Chondrocyte (in vitro differentiated cells): ENCODE measurements around the gene NSD2. TPM values are rescaled to one million over a fixed set of nuclear protein-coding genes. Genes with fewer than 3 reads are reported as not detected.

Experiments used
- DNase-seq: peaks from one replicate; pipeline ENCODE4 v3.0.0; 2021; ENCODE audit warnings: mixed read lengths, low spot score
- H3K27ac Mint-ChIP-seq: one replicate; pipeline ENCODE4 v1.8.0; 2021; ENCODE audit warnings: mild to moderate bottlenecking, moderate library complexity, mixed read lengths; ENCODE audit not compliant: unreplicated experiment
- H3K27me3 Mint-ChIP-seq: 2 replicates; pipeline ENCODE4 v1.8.0; 2021; ENCODE audit warnings: low read depth, mixed read lengths
- H3K36me3 Mint-ChIP-seq: 2 replicates; pipeline ENCODE4 v1.8.0; 2021; ENCODE audit warnings: low read depth, mixed read lengths
- H3K4me1 Mint-ChIP-seq: 2 replicates; pipeline ENCODE4 v1.8.0; 2021; ENCODE audit warnings: low read depth, mild to moderate bottlenecking, mixed read lengths
- H3K4me3 Mint-ChIP-seq: one replicate; pipeline ENCODE4 v1.8.0; 2021; ENCODE audit warnings: mild to moderate bottlenecking, moderate library complexity, mixed read lengths; ENCODE audit not compliant: unreplicated experiment
- H3K9me3 Mint-ChIP-seq: 2 replicates; pipeline ENCODE4 v1.8.0; 2021; ENCODE audit warnings: low read depth, mixed read lengths
- CTCF ChIP-seq: fragments of 200-600 bp; sonication (generic); IDR thresholded peaks from 2 replicates; pipeline ENCODE4 v1.5.0; 2021; ENCODE audit warnings: antibody characterized with exemption, mild to moderate bottlenecking, moderate library complexity
- total RNA-seq: library from RNA; stranded (reverse); gene quantifications from 3 replicates; pipeline ENCODE4 v1.2.1, GENCODE V29; 2021

Gene NSD2
- total RNA-seq, 1 donor from 2014 or later, result 53.5 TPM

DNA sequence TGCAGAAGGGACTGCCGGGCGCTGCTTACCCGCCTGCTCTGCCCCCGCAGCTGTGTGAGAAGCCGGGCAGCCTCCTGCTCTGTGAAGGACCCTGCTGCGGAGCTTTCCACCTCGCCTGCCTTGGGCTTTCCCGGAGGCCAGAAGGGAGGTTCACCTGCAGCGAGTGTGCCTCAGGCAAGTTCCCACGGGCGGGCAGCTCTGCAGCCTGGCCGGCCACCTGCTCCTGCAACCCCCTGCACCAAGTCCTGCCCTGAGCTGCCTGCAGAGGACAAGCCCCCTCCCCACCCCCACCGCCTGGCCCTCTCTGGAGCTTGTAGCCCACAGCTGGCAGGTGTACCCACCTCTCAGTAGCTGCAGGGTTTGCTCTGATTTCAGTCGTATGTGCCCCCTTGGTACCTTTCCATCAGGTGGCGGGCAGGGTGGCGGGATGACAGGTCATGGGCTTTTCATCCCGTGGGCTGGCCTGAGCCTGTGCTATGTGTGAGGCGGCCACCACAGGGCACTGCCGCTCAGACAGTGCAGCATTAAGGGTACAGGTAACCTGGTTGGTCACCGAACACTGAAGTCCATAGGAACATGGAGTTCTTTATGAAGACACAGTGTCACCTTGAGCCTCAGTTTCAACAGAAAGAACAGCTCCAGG, 81.0 kb downstream of the NSD2 start:
- H3K27me3 Mint-ChIP-seq, result no peaks in the 10 kb centered on the region
- no peaks in the 10 kb centered on the region for H3K4me1 Mint-ChIP-seq
- H3K36me3 Mint-ChIP-seq, result peaks cover 12% of the 10 kb centered on the region
- peak; percentile 87 for DNase-seq
- H3K27ac Mint-ChIP-seq, result no peak overlapping the region
- no peak overlapping the region for H3K4me3 Mint-ChIP-seq
- TF ChIP-seq CTCF, result no peak
- no peaks in the 10 kb centered on the region for H3K9me3 Mint-ChIP-seq

DNA sequence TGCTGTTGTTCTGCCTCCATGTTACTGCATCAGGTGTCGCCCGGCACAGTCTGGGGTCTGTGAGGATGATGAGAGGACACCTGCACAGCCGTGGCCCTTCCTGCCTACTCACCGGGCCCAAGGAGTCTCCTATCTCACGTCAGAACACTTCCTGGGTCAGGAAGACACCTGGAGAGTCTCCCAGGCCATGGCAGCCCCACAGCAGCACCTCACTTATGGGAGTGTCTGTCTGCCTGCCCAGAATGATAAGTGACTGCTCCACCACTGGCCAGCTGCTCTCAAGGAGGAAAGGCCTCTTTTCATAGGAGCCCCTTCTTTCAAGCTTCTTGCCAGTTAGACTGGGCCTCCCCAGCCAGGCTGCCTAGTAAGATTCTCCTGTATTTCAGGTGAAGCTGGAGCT, 81.5 kb downstream of the NSD2 start:
- DNase-seq, result no peak
- Mint-ChIP-seq H3K9me3 (no peaks in the 10 kb centered on the region), H3K4me1 (no peaks in the 10 kb centered on the region), H3K27ac (no peak overlapping the region), H3K4me3 (no peak overlapping the region), H3K27me3 (no peaks in the 10 kb centered on the region), H3K36me3 (peaks cover 12% of the 10 kb centered on the region)
- no peak for TF ChIP-seq CTCF

GRCh38 chr4:1953335-1953734, 82.1 kb downstream of the NSD2 start:
- no peak overlapping the region for H3K27ac Mint-ChIP-seq
- H3K9me3 Mint-ChIP-seq, result no peaks in the 10 kb centered on the region
- DNase-seq, result no peak
- H3K4me1 Mint-ChIP-seq, result no peaks in the 10 kb centered on the region
- no peak overlapping the region for H3K4me3 Mint-ChIP-seq
- H3K27me3 Mint-ChIP-seq, result no peaks in the 10 kb centered on the region
- peaks cover 15% of the 10 kb centered on the region for H3K36me3 Mint-ChIP-seq
- no peak for TF ChIP-seq CTCF

- H3K36me3 Mint-ChIP-seq, result peaks cover 28% of the 10 kb centered on the region
- no peak overlapping the region for H3K4me3 Mint-ChIP-seq
- no peaks in the 10 kb centered on the region for H3K9me3 Mint-ChIP-seq
- TF ChIP-seq CTCF, result no peak
- no peak for DNase-seq
- H3K4me1 Mint-ChIP-seq, result no peaks in the 10 kb centered on the region
- no peak overlapping the region for H3K27ac Mint-ChIP-seq
- H3K27me3 Mint-ChIP-seq, result no peaks in the 10 kb centered on the region
Measured at GRCh38 chr4:1956631-1957030, 85.4 kb downstream of the NSD2 start.

DNA sequence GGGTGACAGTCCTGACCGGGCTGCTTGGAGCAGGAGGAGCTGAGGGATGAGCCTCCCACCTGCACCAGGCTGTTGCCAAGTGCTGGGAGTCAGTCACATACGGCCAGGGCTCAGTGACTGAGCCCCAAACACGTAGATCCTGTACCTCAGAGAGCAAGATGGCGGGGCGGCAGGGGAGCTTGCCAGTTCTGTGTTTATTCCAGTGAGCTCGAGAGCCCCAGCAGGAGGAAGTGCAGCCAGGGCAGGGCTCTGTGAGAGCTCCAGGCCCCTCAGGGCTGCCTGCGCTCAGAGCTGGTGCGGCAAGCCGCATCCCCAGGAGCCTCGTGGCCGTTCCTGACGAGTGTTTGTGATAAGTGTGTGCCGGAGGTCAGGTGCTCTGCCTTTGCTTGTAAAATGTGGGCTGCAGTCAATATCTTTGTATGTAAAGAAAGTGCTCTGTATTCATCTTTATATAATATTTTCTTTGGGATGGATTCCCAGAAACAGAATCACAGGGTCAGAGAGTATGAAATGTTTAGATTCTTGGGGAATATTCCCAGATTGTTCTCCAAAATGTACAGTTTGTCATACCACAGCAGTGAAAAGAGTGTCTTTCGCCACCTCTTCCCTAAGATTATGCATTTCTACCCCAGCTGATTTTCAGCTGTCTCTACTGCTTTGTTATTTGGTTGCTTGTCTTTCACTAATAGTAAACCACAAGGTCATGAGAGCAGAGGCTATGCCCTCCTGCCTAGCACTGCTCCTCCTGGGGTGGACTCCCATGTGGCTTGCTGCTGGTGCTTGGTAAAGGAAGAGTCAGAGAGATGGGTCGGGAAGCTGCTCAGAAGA, 87.3 kb downstream of the NSD2 start:
- Mint-ChIP-seq H3K27ac (no peak overlapping the region), H3K9me3 (no peaks in the 10 kb centered on the region), H3K36me3 (peaks cover 30% of the 10 kb centered on the region), H3K4me3 (no peak overlapping the region), H3K27me3 (no peaks in the 10 kb centered on the region), H3K4me1 (no peaks in the 10 kb centered on the region)
- TF ChIP-seq CTCF, result no peak
- DNase-seq, result no peak
